Thyroid gland (tissue), 4 donors: ENCODE measurements around the gene HENMT1.

Source experiments
- POLR2A ChIP-seq, 2 donors: fragments of 450-650 bp; IDR thresholded peaks; one replicate each; pipeline ENCODE4 v1.6.1; 2017; ENCODE audit warnings: antibody characterized with exemption in 2 of 2, mild to moderate bottlenecking in 2 of 2, moderate library complexity in 1 of 2
- TF ChIP-seq, protein P1 (sequence below), 6 experiments: fragments of 200-600 bp in 3 of 6; fragments of 450-650 bp in 3 of 6; sonication (generic) in 3 of 6; IDR thresholded peaks; one replicate each; pipeline ENCODE4 v1.5.1; 2016 to 2019; ENCODE audit warnings: antibody characterized with exemption in 6 of 6, mild to moderate bottlenecking in 2 of 6, inconsistent platforms in 1 of 6, moderate library complexity in 1 of 6

DNA sequence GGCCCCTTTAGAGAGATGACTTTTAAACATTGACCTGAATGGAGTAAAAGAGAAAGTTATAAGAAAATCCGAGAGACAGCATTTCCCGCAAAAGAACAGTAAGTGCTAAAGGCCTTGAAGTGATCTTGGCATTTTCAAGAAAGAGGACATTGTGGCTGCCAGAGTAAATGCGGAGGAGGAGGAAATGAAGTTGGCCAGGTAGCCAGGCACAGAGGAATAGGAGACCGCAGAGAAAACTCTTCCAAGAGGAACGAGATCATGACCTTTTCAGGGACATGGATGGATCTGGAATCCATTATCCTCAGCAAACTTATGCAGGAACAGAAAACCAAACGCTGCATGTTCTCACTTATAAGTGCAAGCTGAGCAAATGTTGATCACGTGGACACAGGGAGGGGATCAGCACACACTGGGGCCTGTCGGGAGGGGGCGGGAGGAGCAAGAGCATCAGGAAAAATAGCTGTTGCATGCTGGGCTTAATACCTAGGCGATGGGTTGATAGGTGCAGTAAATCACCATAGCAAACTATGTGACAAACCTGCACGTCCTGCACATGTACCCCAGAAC, 51.3 kb downstream of the HENMT1 start:
- TF ChIP-seq, protein P1, sequence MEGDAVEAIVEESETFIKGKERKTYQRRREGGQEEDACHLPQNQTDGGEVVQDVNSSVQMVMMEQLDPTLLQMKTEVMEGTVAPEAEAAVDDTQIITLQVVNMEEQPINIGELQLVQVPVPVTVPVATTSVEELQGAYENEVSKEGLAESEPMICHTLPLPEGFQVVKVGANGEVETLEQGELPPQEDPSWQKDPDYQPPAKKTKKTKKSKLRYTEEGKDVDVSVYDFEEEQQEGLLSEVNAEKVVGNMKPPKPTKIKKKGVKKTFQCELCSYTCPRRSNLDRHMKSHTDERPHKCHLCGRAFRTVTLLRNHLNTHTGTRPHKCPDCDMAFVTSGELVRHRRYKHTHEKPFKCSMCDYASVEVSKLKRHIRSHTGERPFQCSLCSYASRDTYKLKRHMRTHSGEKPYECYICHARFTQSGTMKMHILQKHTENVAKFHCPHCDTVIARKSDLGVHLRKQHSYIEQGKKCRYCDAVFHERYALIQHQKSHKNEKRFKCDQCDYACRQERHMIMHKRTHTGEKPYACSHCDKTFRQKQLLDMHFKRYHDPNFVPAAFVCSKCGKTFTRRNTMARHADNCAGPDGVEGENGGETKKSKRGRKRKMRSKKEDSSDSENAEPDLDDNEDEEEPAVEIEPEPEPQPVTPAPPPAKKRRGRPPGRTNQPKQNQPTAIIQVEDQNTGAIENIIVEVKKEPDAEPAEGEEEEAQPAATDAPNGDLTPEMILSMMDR (IDR thresholded peaks at IDR 0.05): no peak
- no peak for TF ChIP-seq POLR2A (IDR thresholded peaks at IDR 0.05)
